ENCODE results near the gene MORN1.

- TF ChIP-seq POLR2A (IDR thresholded peaks at IDR 0.05; ENCODE audit: low read length): no peak
- no peak for TF ChIP-seq GATA1 (IDR thresholded peaks at IDR 0.05; ENCODE audit: low read depth, low read length)
These were observed 87.1 kb downstream of the MORN1 start for GRCh38 chr1:2304282-2304681.

Measured in erythroblast (primary cell).